Gastroesophageal sphincter (tissue), 3 donors: Measurements from ENCODE around the gene TANGO6.

ENCODE experiments used
- CTCF ChIP-seq, 4 experiments: fragments of 200-600 bp in 2 of 4; fragments of 450-650 bp in 2 of 4; sonication (generic) in 1 of 4; IDR thresholded peaks; one replicate each; pipeline ENCODE4 v1.5.1; 2017 to 2019; ENCODE audit warnings: antibody characterized with exemption in 4 of 4, mild to moderate bottlenecking in 2 of 4, moderate library complexity in 2 of 4
- POLR2A ChIP-seq, 2 donors: fragments of 450-650 bp; IDR thresholded peaks; one replicate each; pipeline ENCODE4 v1.6.1; 2017; ENCODE audit warnings: antibody characterized with exemption in 2 of 2, mild to moderate bottlenecking in 2 of 2, moderate library complexity in 1 of 2
- POLR2AphosphoS5 ChIP-seq: sonication (generic); formaldehyde crosslinking; IDR thresholded peaks from one replicate; pipeline ENCODE4 v1.6.1; 2017; ENCODE audit warnings: antibody characterized with exemption

GRCh38 chr16:69126221-69126620 lies 282.9 kb downstream of the TANGO6 start:
- TF ChIP-seq POLR2A (IDR thresholded peaks at IDR 0.05), result no peak
- no peak for TF ChIP-seq CTCF (IDR thresholded peaks at IDR 0.05)
- TF ChIP-seq POLR2AphosphoS5, result no peak
